Measurements from ENCODE around the gene STOML3.

- TF ChIP-seq, protein P1, sequence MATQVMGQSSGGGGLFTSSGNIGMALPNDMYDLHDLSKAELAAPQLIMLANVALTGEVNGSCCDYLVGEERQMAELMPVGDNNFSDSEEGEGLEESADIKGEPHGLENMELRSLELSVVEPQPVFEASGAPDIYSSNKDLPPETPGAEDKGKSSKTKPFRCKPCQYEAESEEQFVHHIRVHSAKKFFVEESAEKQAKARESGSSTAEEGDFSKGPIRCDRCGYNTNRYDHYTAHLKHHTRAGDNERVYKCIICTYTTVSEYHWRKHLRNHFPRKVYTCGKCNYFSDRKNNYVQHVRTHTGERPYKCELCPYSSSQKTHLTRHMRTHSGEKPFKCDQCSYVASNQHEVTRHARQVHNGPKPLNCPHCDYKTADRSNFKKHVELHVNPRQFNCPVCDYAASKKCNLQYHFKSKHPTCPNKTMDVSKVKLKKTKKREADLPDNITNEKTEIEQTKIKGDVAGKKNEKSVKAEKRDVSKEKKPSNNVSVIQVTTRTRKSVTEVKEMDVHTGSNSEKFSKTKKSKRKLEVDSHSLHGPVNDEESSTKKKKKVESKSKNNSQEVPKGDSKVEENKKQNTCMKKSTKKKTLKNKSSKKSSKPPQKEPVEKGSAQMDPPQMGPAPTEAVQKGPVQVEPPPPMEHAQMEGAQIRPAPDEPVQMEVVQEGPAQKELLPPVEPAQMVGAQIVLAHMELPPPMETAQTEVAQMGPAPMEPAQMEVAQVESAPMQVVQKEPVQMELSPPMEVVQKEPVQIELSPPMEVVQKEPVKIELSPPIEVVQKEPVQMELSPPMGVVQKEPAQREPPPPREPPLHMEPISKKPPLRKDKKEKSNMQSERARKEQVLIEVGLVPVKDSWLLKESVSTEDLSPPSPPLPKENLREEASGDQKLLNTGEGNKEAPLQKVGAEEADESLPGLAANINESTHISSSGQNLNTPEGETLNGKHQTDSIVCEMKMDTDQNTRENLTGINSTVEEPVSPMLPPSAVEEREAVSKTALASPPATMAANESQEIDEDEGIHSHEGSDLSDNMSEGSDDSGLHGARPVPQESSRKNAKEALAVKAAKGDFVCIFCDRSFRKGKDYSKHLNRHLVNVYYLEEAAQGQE (IDR thresholded peaks at IDR 0.05; ENCODE audit: insufficient read depth in 1 of 2, low read depth in 2 of 2, low read length in 2 of 2): no peak
- TF ChIP-seq POLR2AphosphoS5 (IDR thresholded peaks at IDR 0.05; ENCODE audit: low read depth, low read length): no peak
Measured at GRCh38 chr13:38998739-38999138, 8.1 kb upstream of the STOML3 start.

All from PFSK-1 (cell line).